Panc1 (cell line): ENCODE results near the gene NTMT1.
A peak's percentile ranks its signal among the peaks of the same experiment; 100 is the strongest.

Source experiments
- POLR2AphosphoS5 ChIP-seq: IDR thresholded peaks from 2 replicates; pipeline ENCODE4 v1.6.1; 2012; ENCODE audit warnings: mild to moderate bottlenecking, low read depth, low read length, moderate library complexity
- TCF7L2 ChIP-seq: IDR thresholded peaks from 2 replicates; pipeline ENCODE4 v1.6.1; 2011; ENCODE audit warnings: mild to moderate bottlenecking, low read depth, low read length, inconsistent platforms
- TF ChIP-seq, protein P1 (sequence below): fragments of 450-650 bp; IDR thresholded peaks from 2 replicates; pipeline ENCODE4 v1.5.1; 2017; ENCODE audit warnings: mild to moderate bottlenecking
- TF ChIP-seq, protein P2 (sequence below), 2 experiments: IDR thresholded peaks; 2 replicates each; pipeline ENCODE4 v1.6.1; 2011 to 2012; ENCODE audit warnings: low read depth in 2 of 2, control low read depth in 1 of 2, low read length in 1 of 2, mild to moderate bottlenecking in 1 of 2, moderate library complexity in 1 of 2; ENCODE audit not compliant: insufficient read depth in 1 of 2

DNA sequence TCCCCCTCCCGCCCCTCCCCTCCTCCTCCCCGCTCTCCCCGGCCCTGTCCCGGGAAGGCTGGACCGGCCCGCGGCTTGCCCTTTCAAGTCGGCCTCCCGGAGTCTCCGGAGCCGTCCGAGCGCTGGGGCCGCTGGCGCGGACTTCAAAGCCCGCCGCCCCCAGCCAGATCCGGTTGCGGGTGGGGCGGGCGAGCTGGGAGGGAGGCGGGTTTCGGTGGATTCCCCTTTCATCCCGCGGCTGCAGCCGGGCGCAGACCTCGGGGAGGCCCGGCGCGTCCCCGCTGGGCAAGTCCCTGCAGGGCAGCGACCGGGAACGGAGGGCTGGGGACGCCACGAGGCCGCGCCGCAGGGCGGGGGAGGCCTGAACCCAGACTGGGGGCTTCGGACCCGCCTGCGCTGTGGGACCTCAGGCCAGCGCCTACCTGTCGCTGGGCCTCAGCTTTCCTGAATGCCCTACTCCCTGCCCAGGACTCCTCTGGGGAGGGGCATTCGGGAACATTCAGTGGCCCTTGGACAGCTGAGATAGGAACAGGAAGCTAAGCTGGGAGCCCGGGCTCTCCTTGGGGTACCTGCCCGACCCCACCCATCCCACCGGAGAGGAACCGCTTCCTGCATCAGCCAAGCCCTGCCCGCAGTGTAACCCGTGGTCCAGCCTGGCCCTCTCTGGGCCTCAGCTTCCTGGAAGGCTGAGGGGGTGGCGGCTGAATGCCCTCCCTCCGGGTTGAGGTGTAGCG lies 28.4 kb upstream of the NTMT1 start:
- TF ChIP-seq, protein P1, sequence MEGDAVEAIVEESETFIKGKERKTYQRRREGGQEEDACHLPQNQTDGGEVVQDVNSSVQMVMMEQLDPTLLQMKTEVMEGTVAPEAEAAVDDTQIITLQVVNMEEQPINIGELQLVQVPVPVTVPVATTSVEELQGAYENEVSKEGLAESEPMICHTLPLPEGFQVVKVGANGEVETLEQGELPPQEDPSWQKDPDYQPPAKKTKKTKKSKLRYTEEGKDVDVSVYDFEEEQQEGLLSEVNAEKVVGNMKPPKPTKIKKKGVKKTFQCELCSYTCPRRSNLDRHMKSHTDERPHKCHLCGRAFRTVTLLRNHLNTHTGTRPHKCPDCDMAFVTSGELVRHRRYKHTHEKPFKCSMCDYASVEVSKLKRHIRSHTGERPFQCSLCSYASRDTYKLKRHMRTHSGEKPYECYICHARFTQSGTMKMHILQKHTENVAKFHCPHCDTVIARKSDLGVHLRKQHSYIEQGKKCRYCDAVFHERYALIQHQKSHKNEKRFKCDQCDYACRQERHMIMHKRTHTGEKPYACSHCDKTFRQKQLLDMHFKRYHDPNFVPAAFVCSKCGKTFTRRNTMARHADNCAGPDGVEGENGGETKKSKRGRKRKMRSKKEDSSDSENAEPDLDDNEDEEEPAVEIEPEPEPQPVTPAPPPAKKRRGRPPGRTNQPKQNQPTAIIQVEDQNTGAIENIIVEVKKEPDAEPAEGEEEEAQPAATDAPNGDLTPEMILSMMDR = no peak
- TF ChIP-seq POLR2AphosphoS5 = no peak
- TF ChIP-seq, protein P2, sequence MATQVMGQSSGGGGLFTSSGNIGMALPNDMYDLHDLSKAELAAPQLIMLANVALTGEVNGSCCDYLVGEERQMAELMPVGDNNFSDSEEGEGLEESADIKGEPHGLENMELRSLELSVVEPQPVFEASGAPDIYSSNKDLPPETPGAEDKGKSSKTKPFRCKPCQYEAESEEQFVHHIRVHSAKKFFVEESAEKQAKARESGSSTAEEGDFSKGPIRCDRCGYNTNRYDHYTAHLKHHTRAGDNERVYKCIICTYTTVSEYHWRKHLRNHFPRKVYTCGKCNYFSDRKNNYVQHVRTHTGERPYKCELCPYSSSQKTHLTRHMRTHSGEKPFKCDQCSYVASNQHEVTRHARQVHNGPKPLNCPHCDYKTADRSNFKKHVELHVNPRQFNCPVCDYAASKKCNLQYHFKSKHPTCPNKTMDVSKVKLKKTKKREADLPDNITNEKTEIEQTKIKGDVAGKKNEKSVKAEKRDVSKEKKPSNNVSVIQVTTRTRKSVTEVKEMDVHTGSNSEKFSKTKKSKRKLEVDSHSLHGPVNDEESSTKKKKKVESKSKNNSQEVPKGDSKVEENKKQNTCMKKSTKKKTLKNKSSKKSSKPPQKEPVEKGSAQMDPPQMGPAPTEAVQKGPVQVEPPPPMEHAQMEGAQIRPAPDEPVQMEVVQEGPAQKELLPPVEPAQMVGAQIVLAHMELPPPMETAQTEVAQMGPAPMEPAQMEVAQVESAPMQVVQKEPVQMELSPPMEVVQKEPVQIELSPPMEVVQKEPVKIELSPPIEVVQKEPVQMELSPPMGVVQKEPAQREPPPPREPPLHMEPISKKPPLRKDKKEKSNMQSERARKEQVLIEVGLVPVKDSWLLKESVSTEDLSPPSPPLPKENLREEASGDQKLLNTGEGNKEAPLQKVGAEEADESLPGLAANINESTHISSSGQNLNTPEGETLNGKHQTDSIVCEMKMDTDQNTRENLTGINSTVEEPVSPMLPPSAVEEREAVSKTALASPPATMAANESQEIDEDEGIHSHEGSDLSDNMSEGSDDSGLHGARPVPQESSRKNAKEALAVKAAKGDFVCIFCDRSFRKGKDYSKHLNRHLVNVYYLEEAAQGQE (IDR thresholded peaks at IDR 0.05; ENCODE audit: insufficient read depth in 1 of 2, low read depth in 2 of 2, low read length in 1 of 2) = no peak
- peak; percentile 93 for TF ChIP-seq TCF7L2
